Measurements from ENCODE around the gene SMIM32. TPM values are rescaled to one million over a fixed set of nuclear protein-coding genes. Genes with fewer than 3 reads are reported as not detected.
A peak's percentile ranks its signal among the peaks of the same experiment; 100 is the strongest.

SMIM32 gene
- total RNA-seq, 1 experiment from 2014 or later: 0.42 TPM

DNA sequence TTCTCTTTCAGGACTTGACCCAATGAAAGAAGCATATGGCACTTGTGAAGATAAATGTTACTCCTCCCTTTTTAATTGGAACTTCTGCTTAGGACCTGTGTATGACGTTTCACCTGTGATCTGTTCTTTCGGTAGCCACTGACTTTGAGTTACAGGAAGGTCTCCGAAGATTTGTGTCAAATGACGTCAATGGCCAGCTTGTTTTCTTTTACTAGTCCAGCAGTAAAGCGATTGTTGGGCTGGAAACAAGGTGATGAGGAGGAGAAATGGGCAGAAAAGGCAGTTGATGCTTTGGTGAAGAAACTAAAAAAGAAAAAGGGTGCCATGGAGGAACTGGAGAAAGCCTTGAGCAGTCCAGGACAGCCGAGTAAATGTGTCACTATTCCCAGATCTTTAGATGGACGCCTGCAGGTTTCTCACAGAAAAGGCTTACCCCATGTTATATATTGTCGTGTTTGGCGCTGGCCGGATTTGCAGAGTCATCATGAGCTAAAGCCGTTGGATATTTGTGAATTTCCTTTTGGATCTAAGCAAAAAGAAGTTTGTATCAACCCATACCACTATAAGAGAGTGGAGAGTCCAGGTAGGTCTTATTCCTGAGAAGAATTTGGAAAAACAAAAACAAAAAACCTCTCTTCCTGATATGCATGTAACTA is 39.3 kb downstream of the SMIM32 start:
- no peaks in the 10 kb centered on the region for H3K9me3 Mint-ChIP-seq (ENCODE audit: low read depth, unreplicated experiment)
- DNase-seq: no peak
- H3K4me1 Mint-ChIP-seq (ENCODE audit: low read depth, unreplicated experiment): peaks cover 67% of the 10 kb centered on the region
- H3K27ac Mint-ChIP-seq (ENCODE audit: unreplicated experiment): no peak overlapping the region
- no peaks in the 10 kb centered on the region for H3K27me3 Mint-ChIP-seq (ENCODE audit: unreplicated experiment)
- no TSS peak for BruUV-seq (replicated peaks)
- intact Hi-C loops (cut with micrococcal nuclease; ENCODE audit: unreplicated experiment): no loop called here
- H3K36me3 Mint-ChIP-seq (ENCODE audit: insufficient read depth, unreplicated experiment): peaks cover 36% of the 10 kb centered on the region
- CTCF ChIA-PET: no interaction called here
- TF ChIP-seq, protein P1, sequence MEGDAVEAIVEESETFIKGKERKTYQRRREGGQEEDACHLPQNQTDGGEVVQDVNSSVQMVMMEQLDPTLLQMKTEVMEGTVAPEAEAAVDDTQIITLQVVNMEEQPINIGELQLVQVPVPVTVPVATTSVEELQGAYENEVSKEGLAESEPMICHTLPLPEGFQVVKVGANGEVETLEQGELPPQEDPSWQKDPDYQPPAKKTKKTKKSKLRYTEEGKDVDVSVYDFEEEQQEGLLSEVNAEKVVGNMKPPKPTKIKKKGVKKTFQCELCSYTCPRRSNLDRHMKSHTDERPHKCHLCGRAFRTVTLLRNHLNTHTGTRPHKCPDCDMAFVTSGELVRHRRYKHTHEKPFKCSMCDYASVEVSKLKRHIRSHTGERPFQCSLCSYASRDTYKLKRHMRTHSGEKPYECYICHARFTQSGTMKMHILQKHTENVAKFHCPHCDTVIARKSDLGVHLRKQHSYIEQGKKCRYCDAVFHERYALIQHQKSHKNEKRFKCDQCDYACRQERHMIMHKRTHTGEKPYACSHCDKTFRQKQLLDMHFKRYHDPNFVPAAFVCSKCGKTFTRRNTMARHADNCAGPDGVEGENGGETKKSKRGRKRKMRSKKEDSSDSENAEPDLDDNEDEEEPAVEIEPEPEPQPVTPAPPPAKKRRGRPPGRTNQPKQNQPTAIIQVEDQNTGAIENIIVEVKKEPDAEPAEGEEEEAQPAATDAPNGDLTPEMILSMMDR (IDR thresholded peaks at IDR 0.05; ENCODE audit: unreplicated experiment): no peak
- no peak overlapping the region for H3K4me3 Mint-ChIP-seq (ENCODE audit: low read depth, unreplicated experiment)

DNA sequence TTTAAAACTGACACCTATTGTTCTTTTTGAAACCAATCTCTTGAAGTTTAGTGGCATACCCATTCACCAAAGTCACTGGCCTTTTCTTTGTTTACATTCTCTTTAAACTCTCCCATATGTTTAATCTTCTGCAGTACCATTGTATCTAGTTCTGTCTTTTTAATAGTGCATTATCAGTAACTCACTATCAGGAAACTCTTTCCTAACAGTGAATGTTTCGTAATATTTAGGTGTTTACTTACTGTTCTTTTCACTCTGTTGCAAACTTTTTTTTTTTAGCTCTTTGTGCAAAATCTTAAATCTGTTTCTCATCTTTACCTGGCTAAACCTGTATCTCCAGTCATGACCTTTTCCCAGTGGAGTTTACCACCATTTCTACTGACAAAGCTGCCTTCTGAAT is 43.1 kb downstream of the SMIM32 start:
- Mint-ChIP-seq H3K9me3 (ENCODE audit: low read depth, unreplicated experiment) (no peaks in the 10 kb centered on the region), H3K36me3 (ENCODE audit: insufficient read depth, unreplicated experiment) (peaks cover 15% of the 10 kb centered on the region)
- CTCF ChIA-PET: interaction anchor here (1.1 to 1.2 kb wide), 2 partner anchors 27 to 69 kb away, joined by 3 to 4 read pairs; no protein-coding TSS in a partner anchor

DNA sequence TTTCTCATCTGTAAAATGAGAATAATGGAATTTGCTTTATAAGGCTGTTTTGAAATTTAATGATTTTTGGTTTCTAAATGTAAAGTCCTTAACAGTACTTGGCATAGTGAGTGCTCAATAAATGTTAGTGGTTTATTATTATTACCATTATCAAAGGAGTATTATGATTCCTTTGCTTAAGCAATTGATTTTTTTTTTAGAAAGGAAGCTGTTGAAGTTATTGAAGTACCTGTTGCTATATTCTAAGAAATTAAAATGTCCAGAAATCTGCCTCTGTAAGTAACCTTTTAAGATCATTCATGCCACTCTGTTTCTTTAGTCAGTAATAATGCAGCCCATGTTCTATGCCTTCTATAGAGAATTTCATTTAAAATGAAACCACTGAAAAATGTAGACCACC is 45.3 kb downstream of the SMIM32 start:
- CTCF ChIA-PET: interaction anchor here (1.0 to 1.4 kb wide), 2 partner anchors 9 to 13 kb away, joined by 3 read pairs; no protein-coding TSS in a partner anchor
- no peaks in the 10 kb centered on the region for H3K27me3 Mint-ChIP-seq (ENCODE audit: unreplicated experiment)
- no peak overlapping the region for H3K27ac Mint-ChIP-seq (ENCODE audit: unreplicated experiment)
- intact Hi-C loops (cut with micrococcal nuclease; ENCODE audit: unreplicated experiment): no loop called here
- no peak for DNase-seq
- peaks cover 52% of the 10 kb centered on the region for H3K4me1 Mint-ChIP-seq (ENCODE audit: low read depth, unreplicated experiment)
- H3K36me3 Mint-ChIP-seq (ENCODE audit: insufficient read depth, unreplicated experiment): no peaks in the 10 kb centered on the region
- TF ChIP-seq, protein P1 (IDR thresholded peaks at IDR 0.05; ENCODE audit: unreplicated experiment): no peak
- H3K4me3 Mint-ChIP-seq (ENCODE audit: low read depth, unreplicated experiment): no peak overlapping the region
- H3K9me3 Mint-ChIP-seq (ENCODE audit: low read depth, unreplicated experiment): no peaks in the 10 kb centered on the region
- BruUV-seq (replicated peaks): no TSS peak

More for the DNA sequence above, 43.1 kb downstream of the SMIM32 start:
- peaks cover 60% of the 10 kb centered on the region for H3K4me1 Mint-ChIP-seq (ENCODE audit: low read depth, unreplicated experiment)
- no peaks in the 10 kb centered on the region for H3K27me3 Mint-ChIP-seq (ENCODE audit: unreplicated experiment)
- TF ChIP-seq, protein P1 (IDR thresholded peaks at IDR 0.05; ENCODE audit: unreplicated experiment): no peak
- DNase-seq: no peak
- intact Hi-C loops (cut with micrococcal nuclease; ENCODE audit: unreplicated experiment): no loop called here
- BruUV-seq (replicated peaks): no TSS peak
- peak overlapping the region; percentile 6 for H3K4me3 Mint-ChIP-seq (ENCODE audit: low read depth, unreplicated experiment)
- H3K27ac Mint-ChIP-seq (ENCODE audit: unreplicated experiment): peak overlapping the region; percentile 17

DNA sequence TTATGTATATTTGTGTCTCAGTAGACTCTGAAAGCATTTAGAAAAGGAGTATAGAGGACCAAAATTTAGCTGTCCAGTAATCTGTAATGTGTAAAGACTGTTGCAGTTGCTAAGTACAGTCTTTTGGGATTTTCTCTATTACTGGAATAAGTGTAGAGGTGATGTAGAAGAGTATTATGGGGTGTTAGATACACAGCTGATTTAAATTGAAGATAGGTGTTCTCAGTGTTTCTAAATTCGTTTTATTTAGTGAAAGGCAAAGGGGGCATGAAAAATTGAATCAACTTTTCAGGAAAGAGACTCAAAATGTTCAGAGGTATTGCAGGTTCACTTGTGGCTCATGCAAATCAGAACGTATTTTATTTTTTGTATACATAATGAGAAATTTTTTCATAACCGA is 46.8 kb downstream of the SMIM32 start:
- Mint-ChIP-seq H3K4me1 (ENCODE audit: low read depth, unreplicated experiment) (peaks cover 41% of the 10 kb centered on the region), H3K4me3 (ENCODE audit: low read depth, unreplicated experiment) (no peak overlapping the region), H3K27me3 (ENCODE audit: unreplicated experiment) (no peaks in the 10 kb centered on the region), H3K36me3 (ENCODE audit: insufficient read depth, unreplicated experiment) (no peaks in the 10 kb centered on the region), H3K9me3 (ENCODE audit: low read depth, unreplicated experiment) (no peaks in the 10 kb centered on the region), H3K27ac (ENCODE audit: unreplicated experiment) (no peak overlapping the region)
- no peak for DNase-seq
- no TSS peak for BruUV-seq (replicated peaks)
- CTCF ChIA-PET: interaction anchor here (1.2 kb wide), 1 partner anchor 20 kb away, joined by 3 read pairs; no protein-coding TSS in a partner anchor
- TF ChIP-seq, protein P1 (IDR thresholded peaks at IDR 0.05; ENCODE audit: unreplicated experiment): no peak
- intact Hi-C loops (cut with micrococcal nuclease; ENCODE audit: unreplicated experiment): no loop called here
